ENCODE measurements around the gene ENOX1. TPM values are rescaled to one million over a fixed set of nuclear protein-coding genes. Genes with fewer than 3 reads are reported as not detected.
"Not testable (repeated sequence)": the region's sequence is repeated elsewhere in the genome, so short reads cannot be mapped to it uniquely, and the experiment has no call there.

The ENOX1 gene
- 10 to 100 TPM in 3 of 4 donors, 1 to 10 TPM in 1; 8.8 to 13.1 (median 11.0) TPM for polyA plus RNA-seq (ENCODE audit: insufficient read length in 4 of 4)

GRCh38 chr13:43786766-43787517 is at the start of gene ENOX1:
Gene ENOX1 (minus strand): TSS chr13:43786972.
- peak; percentile 65 to 70 (median 68) for DNase-seq (ENCODE audit: low read depth in 4 of 4, low spot score in 3 of 4)

- no peak for DNase-seq (ENCODE audit: low read depth in 4 of 4, low spot score in 3 of 4)
These were observed 48.9 kb upstream of the ENOX1 start for GRCh38 chr13:43835701-43836100.

GRCh38 chr13:43831088-43831487 is 44.3 kb upstream of the ENOX1 start:
- no peak for DNase-seq (ENCODE audit: low read depth in 4 of 4, low spot score in 3 of 4)

- DNase-seq (ENCODE audit: low read depth in 4 of 4, low spot score in 3 of 4) = no peak
These were observed 43.7 kb upstream of the ENOX1 start for GRCh38 chr13:43830497-43830881.

GRCh38 chr13:43824656-43825055 is 37.9 kb upstream of the ENOX1 start:
- DNase-seq (ENCODE audit: low read depth in 4 of 4, low spot score in 3 of 4) = not testable (repeated sequence)

GRCh38 chr13:43822969-43823368 is 36.2 kb upstream of the ENOX1 start:
- DNase-seq (ENCODE audit: low read depth in 4 of 4, low spot score in 3 of 4) = no peak

GRCh38 chr13:43816401-43816889 is 29.7 kb upstream of the ENOX1 start:
- DNase-seq (ENCODE audit: low read depth in 4 of 4, low spot score in 3 of 4) = no peak

GRCh38 chr13:43815204-43815603 is 28.4 kb upstream of the ENOX1 start:
- no peak for DNase-seq (ENCODE audit: low read depth in 4 of 4, low spot score in 3 of 4)

GRCh38 chr13:43808676-43809075 is 21.9 kb upstream of the ENOX1 start:
- DNase-seq (ENCODE audit: low read depth in 4 of 4, low spot score in 3 of 4) = no peak

- DNase-seq (ENCODE audit: low read depth in 4 of 4, low spot score in 3 of 4) = no peak
These were observed 18.9 kb upstream of the ENOX1 start for GRCh38 chr13:43805681-43806128.

- DNase-seq (ENCODE audit: low read depth in 4 of 4, low spot score in 3 of 4) = no peak
These were observed 18.3 kb upstream of the ENOX1 start for GRCh38 chr13:43805071-43805468.

GRCh38 chr13:43804461-43805070 is 17.8 kb upstream of the ENOX1 start:
- DNase-seq (ENCODE audit: low read depth in 4 of 4, low spot score in 3 of 4) = peak in 2 of 4 donors; percentile 59 to 61

- no peak for DNase-seq (ENCODE audit: low read depth in 4 of 4, low spot score in 3 of 4)
These were observed 15.7 kb upstream of the ENOX1 start for GRCh38 chr13:43802511-43802910.

- DNase-seq (ENCODE audit: low read depth in 4 of 4, low spot score in 3 of 4) = no peak
These were observed 14.1 kb upstream of the ENOX1 start for GRCh38 chr13:43800828-43801227.

- DNase-seq (ENCODE audit: low read depth in 4 of 4, low spot score in 3 of 4) = no peak
These were observed 12.4 kb upstream of the ENOX1 start for GRCh38 chr13:43799191-43799590.

- DNase-seq (ENCODE audit: low read depth in 4 of 4, low spot score in 3 of 4) = no peak
These were observed 11.1 kb upstream of the ENOX1 start for GRCh38 chr13:43797869-43798268.

GRCh38 chr13:43797159-43797558 is 10.4 kb upstream of the ENOX1 start:
- DNase-seq (ENCODE audit: low read depth in 4 of 4, low spot score in 3 of 4) = no peak

GRCh38 chr13:43794416-43794815 is 7.6 kb upstream of the ENOX1 start:
- DNase-seq (ENCODE audit: low read depth in 4 of 4, low spot score in 3 of 4) = no peak

- no peak for DNase-seq (ENCODE audit: low read depth in 4 of 4, low spot score in 3 of 4)
These were observed 5.5 kb upstream of the ENOX1 start for GRCh38 chr13:43792076-43792881.

- DNase-seq (ENCODE audit: low read depth in 4 of 4, low spot score in 3 of 4) = no peak
These were observed 1.2 kb upstream of the ENOX1 start for GRCh38 chr13:43787997-43788396.

- no peak for DNase-seq (ENCODE audit: low read depth in 4 of 4, low spot score in 3 of 4)
These were observed 733 bp upstream of the ENOX1 start for GRCh38 chr13:43787518-43787891.
